SK-N-SH (cell line): ENCODE data around the gene PSPN. TPM values are rescaled to one million over a fixed set of nuclear protein-coding genes. Genes with fewer than 3 reads are reported as not detected.

Experiments used
- CTCF ChIA-PET: fragments of 300-600, 350-600 bp; formaldehyde crosslinking; extraction: SDS; loops from one replicate; lab custom pipeline; 2021; lab: Yijun Ruan, JAX
- POLR2A ChIA-PET: fragments of 350-600 bp; sonication (Branson Sonifier 250); formaldehyde crosslinking; extraction: SDS; loops from one replicate; lab custom pipeline; 2020; ENCODE audit warnings: antibody characterized with exemption, inconsistent platforms; lab: Yijun Ruan, JAX
- DNase-seq: peaks from one replicate; pipeline ENCODE4 v3.0.0; 2012
- H2AFZ ChIP-seq: fragments of 200-600 bp; sonication (generic); 2 replicates; pipeline ENCODE4 v1.8.1; 2016; ENCODE audit warnings: antibody characterized with exemption, mild to moderate bottlenecking, low read depth
- H3F3A ChIP-seq: fragments of 200-600 bp; sonication (generic); replicated peaks from 2 replicates; pipeline ENCODE3; 2016; ENCODE audit warnings: antibody characterized with exemption, mild to moderate bottlenecking; ENCODE audit not compliant: insufficient read depth
- H3K27ac ChIP-seq, 2 experiments: fragments of 200-500 bp in 1 of 2; fragments of 200-600 bp in 1 of 2; sonication (Bioruptor generic) in 1 of 2; sonication (generic), shearing (Covaris generic) in 1 of 2; 2 replicates each; pipeline versions ENCODE4 v1.5.1 to v1.6.1; 2014 to 2016; ENCODE audit warnings: low read depth in 2 of 2, inconsistent platforms in 1 of 2, low read length in 1 of 2, mild to moderate bottlenecking in 1 of 2, mixed read lengths in 1 of 2
- H3K27me3 ChIP-seq: fragments of 200-600 bp; sonication (generic), shearing (Covaris generic); 2 replicates; pipeline ENCODE4 v1.6.1; 2016; ENCODE audit warnings: mixed run types; ENCODE audit not compliant: insufficient read depth
- H3K36me3 ChIP-seq, 2 experiments: fragments of 200-500 bp in 1 of 2; fragments of 200-600 bp in 1 of 2; sonication (Bioruptor generic) in 1 of 2; sonication (generic) in 1 of 2; replicated peaks in 1 of 2; 2 replicates each; pipeline versions ENCODE3 to v1.5.1; 2014 to 2016; ENCODE audit warnings: low read length in 1 of 2, mild to moderate bottlenecking in 1 of 2; ENCODE audit not compliant: insufficient read depth in 2 of 2, control insufficient read depth in 1 of 2
- H3K4me1 ChIP-seq, 2 experiments: fragments of 200-500 bp in 1 of 2; fragments of 200-600 bp in 1 of 2; sonication (Bioruptor generic) in 1 of 2; sonication (generic), shearing (Covaris generic) in 1 of 2; 2 replicates each; pipeline versions ENCODE4 v1.5.1 to v1.6.1; 2014 to 2016; ENCODE audit warnings: low read depth in 1 of 2, low read length in 1 of 2, mixed run types in 1 of 2; ENCODE audit not compliant: insufficient read depth in 2 of 2, control insufficient read depth in 1 of 2
- H3K4me2 ChIP-seq: fragments of 200-600 bp; sonication (generic), shearing (Covaris generic); 2 replicates; pipeline ENCODE4 v1.6.1; 2017; ENCODE audit warnings: mixed run types
- H3K4me3 ChIP-seq, 2 experiments: fragments of 200-500 bp in 1 of 2; fragments of 200-600 bp in 1 of 2; sonication (Bioruptor generic) in 1 of 2; sonication (generic), shearing (Covaris generic) in 1 of 2; 2 replicates each; pipeline versions ENCODE4 v1.5.1 to v1.8.1; 2014 to 2016; ENCODE audit warnings: low read depth in 2 of 2, inconsistent platforms in 1 of 2, low read length in 1 of 2, mild to moderate bottlenecking in 1 of 2, mixed read lengths in 1 of 2, moderate library complexity in 1 of 2
- H3K79me2 ChIP-seq: fragments of 200-600 bp; sonication (generic); 2 replicates; pipeline ENCODE4 v1.8.1; 2017; ENCODE audit warnings: mild to moderate bottlenecking; ENCODE audit not compliant: insufficient read depth
- H3K9ac ChIP-seq: fragments of 200-600 bp; sonication (generic); 2 replicates; pipeline ENCODE4 v1.6.1; 2017; ENCODE audit warnings: mixed run types
- H3K9me2 ChIP-seq: fragments of 200-600 bp; sonication (generic); 2 replicates; pipeline ENCODE4 v1.6.1; 2017; ENCODE audit warnings: mixed run types
- H3K9me3 ChIP-seq: fragments of 200-600 bp; sonication (generic); 2 replicates; pipeline ENCODE4 v1.6.1; 2017; ENCODE audit warnings: mixed run types, mild to moderate bottlenecking, moderate library complexity
- H4K20me1 ChIP-seq: fragments of 200-600 bp; sonication (generic); 2 replicates; pipeline ENCODE4 v1.6.1; 2017; ENCODE audit warnings: mild to moderate bottlenecking, mixed run types; ENCODE audit not compliant: insufficient read depth
- CHD2 ChIP-seq: fragments of 150-350 bp; IDR thresholded peaks from 2 replicates; pipeline ENCODE4 v1.6.1; 2018; ENCODE audit warnings: low read length; ENCODE audit not compliant: partially characterized antibody
- ELF1 ChIP-seq: IDR thresholded peaks from 2 replicates; pipeline ENCODE4 v1.4.0; 2012
- EP300 ChIP-seq, 2 experiments: IDR thresholded peaks; 2 replicates each; pipeline versions ENCODE4 v1.4.0 to v1.6.1; 2012; ENCODE audit warnings: borderline replicate concordance in 1 of 2, low read depth in 1 of 2, low read length in 1 of 2
- FOSL2 ChIP-seq: IDR thresholded peaks from 2 replicates; pipeline ENCODE4 v1.4.0; 2012; ENCODE audit warnings: low read depth, mild to moderate bottlenecking, moderate library complexity, borderline replicate concordance
- FOXJ3 ChIP-seq: sonication (generic); formaldehyde crosslinking; IDR thresholded peaks from 2 replicates; pipeline ENCODE4 v1.5.1; 2020; ENCODE audit warnings: mild to moderate bottlenecking, missing genetic modification reagents
- FOXM1 ChIP-seq: IDR thresholded peaks from 2 replicates; pipeline ENCODE4 v1.4.0; 2012; ENCODE audit warnings: low read depth, mild to moderate bottlenecking
- JUND ChIP-seq: IDR thresholded peaks from 2 replicates; pipeline ENCODE4 v1.4.0; 2012
- MEF2A ChIP-seq: IDR thresholded peaks from 2 replicates; pipeline ENCODE4 v1.4.0; 2012; ENCODE audit warnings: low read depth, borderline replicate concordance
- RCOR1 ChIP-seq: fragments of 150-350 bp; IDR thresholded peaks from 2 replicates; pipeline ENCODE4 v1.6.1; 2017; ENCODE audit warnings: antibody characterized with exemption, low read length
- REST ChIP-seq: IDR thresholded peaks from 2 replicates; pipeline ENCODE4 v1.6.1; 2012; ENCODE audit warnings: mild to moderate bottlenecking, low read depth, low read length, moderate library complexity
- RFX5 ChIP-seq: IDR thresholded peaks from 2 replicates; pipeline ENCODE4 v1.6.1; 2012; ENCODE audit warnings: mild to moderate bottlenecking, improper control_type of control experiment, low read length
- SIN3A ChIP-seq: IDR thresholded peaks from 2 replicates; pipeline ENCODE4 v1.6.1; 2012; ENCODE audit warnings: low read depth, mild to moderate bottlenecking, low read length, moderate library complexity, borderline replicate concordance
- SMC3 ChIP-seq: IDR thresholded peaks from 2 replicates; pipeline ENCODE4 v1.6.1; 2012; ENCODE audit warnings: low read depth, low read length, improper control_type of control experiment
- TAF1 ChIP-seq: IDR thresholded peaks from 2 replicates; pipeline ENCODE4 v1.6.1; 2012; ENCODE audit warnings: low read depth, mild to moderate bottlenecking, low read length, moderate library complexity, borderline replicate concordance
- TCF12 ChIP-seq: IDR thresholded peaks from 2 replicates; pipeline ENCODE4 v1.4.0; 2012
- USF2 ChIP-seq: fragments of 150-350 bp; IDR thresholded peaks from 2 replicates; pipeline ENCODE4 v1.6.1; 2017; ENCODE audit warnings: antibody characterized with exemption, low read length, low read depth, borderline replicate concordance
- WGBS: methylation state at CpG from one replicate; pipeline ENCODE4 v1.1.6; 2017; ENCODE audit warnings: low lambda C conversion rate; 5-methylcytosine and 5-hydroxymethylcytosine counted together
- polyA plus RNA-seq, 3 experiments: library from polyadenylated mRNA; depleted of rRNA; stranded (reverse); fragments of >200 nt; gene quantifications; 2 replicates each; pipeline ENCODE4 v1.2.3, GENCODE V29; 2012
- TF ChIP-seq, protein P1 (sequence below): fragments of 200-600 bp; sonication (generic); IDR thresholded peaks from 2 replicates; pipeline ENCODE4 v1.6.1; 2017; ENCODE audit warnings: antibody characterized with exemption, mild to moderate bottlenecking, moderate library complexity
- TF ChIP-seq, protein P2 (sequence below): IDR thresholded peaks from 2 replicates; pipeline ENCODE4 v1.4.0; 2012; ENCODE audit warnings: low read depth, borderline replicate concordance

Gene PSPN
- polyA plus RNA-seq, 1 of the 3 experiments (the other 2 are of a cell fraction): 0.59 TPM

DNA sequence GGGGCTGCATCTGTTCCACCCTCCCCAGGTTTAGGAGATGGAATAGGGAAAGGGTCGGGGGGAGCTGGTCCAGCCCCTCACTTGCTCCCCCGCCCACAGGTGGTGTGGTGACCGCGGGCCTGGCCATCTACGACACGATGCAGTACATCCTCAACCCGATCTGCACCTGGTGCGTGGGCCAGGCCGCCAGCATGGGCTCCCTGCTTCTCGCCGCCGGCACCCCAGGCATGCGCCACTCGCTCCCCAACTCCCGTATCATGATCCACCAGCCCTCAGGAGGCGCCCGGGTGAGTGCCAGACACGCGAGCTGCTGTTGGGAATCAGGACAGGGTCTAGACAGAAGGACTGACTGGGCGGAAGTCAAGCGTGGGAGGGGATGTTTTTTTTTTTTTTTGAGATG lies 11.4 kb downstream of the PSPN start:
- H3K4me2 ChIP-seq: no peak overlapping the region
- H3K4me3 ChIP-seq: no peak overlapping the region
- H3K79me2 ChIP-seq: peaks cover 26% of the 10 kb centered on the region
- POLR2A ChIA-PET: no interaction called here
- no peaks in the 10 kb centered on the region for H3K27me3 ChIP-seq
- H3K27ac ChIP-seq: no peak overlapping the region
- H3K36me3 ChIP-seq: peaks cover 15 to 31% of the 10 kb centered on the region in 2 experiments
- no peak overlapping the region for H3K9ac ChIP-seq
- no peaks in the 10 kb centered on the region for H4K20me1 ChIP-seq
- no peak for TF ChIP-seq TAF1
- TF ChIP-seq EP300 (IDR thresholded peaks at IDR 0.05; ENCODE audit: borderline replicate concordance in 1 of 2, low read depth in 1 of 2, low read length in 1 of 2): no peak
- TF ChIP-seq USF2: no peak
- TF ChIP-seq REST: no peak
- TF ChIP-seq FOXJ3: no peak
- no peak for TF ChIP-seq JUND
- TF ChIP-seq CHD2: no peak
- no peak for TF ChIP-seq FOXM1
- no peak for TF ChIP-seq RFX5
- TF ChIP-seq ELF1: no peak
- no peak for TF ChIP-seq FOSL2
- TF ChIP-seq RCOR1: no peak
- no peak for TF ChIP-seq MEF2A
- TF ChIP-seq TCF12: no peak
- TF ChIP-seq SIN3A: no peak
- TF ChIP-seq, protein P1, sequence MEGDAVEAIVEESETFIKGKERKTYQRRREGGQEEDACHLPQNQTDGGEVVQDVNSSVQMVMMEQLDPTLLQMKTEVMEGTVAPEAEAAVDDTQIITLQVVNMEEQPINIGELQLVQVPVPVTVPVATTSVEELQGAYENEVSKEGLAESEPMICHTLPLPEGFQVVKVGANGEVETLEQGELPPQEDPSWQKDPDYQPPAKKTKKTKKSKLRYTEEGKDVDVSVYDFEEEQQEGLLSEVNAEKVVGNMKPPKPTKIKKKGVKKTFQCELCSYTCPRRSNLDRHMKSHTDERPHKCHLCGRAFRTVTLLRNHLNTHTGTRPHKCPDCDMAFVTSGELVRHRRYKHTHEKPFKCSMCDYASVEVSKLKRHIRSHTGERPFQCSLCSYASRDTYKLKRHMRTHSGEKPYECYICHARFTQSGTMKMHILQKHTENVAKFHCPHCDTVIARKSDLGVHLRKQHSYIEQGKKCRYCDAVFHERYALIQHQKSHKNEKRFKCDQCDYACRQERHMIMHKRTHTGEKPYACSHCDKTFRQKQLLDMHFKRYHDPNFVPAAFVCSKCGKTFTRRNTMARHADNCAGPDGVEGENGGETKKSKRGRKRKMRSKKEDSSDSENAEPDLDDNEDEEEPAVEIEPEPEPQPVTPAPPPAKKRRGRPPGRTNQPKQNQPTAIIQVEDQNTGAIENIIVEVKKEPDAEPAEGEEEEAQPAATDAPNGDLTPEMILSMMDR: no peak
- no peak for TF ChIP-seq SMC3
- TF ChIP-seq, protein P2, sequence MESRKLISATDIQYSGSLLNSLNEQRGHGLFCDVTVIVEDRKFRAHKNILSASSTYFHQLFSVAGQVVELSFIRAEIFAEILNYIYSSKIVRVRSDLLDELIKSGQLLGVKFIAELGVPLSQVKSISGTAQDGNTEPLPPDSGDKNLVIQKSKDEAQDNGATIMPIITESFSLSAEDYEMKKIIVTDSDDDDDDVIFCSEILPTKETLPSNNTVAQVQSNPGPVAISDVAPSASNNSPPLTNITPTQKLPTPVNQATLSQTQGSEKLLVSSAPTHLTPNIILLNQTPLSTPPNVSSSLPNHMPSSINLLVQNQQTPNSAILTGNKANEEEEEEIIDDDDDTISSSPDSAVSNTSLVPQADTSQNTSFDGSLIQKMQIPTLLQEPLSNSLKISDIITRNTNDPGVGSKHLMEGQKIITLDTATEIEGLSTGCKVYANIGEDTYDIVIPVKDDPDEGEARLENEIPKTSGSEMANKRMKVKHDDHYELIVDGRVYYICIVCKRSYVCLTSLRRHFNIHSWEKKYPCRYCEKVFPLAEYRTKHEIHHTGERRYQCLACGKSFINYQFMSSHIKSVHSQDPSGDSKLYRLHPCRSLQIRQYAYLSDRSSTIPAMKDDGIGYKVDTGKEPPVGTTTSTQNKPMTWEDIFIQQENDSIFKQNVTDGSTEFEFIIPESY: no peak
- H3K9me2 ChIP-seq: no peaks in the 10 kb centered on the region
- CTCF ChIA-PET: interaction anchor here (1.0 to 1.6 kb wide), 3 partner anchors 8 to 90 kb away, joined by 3 to 4 read pairs (median 4); partner anchors contain the start of gene ALKBH7
- 97% methylated on average over 14 of the region's 21 CpGs for WGBS
- H3K4me1 ChIP-seq: peaks cover 4 to 8% of the 10 kb centered on the region in 2 experiments; a peak in 1 of 4 replicates
- H3K9me3 ChIP-seq: no peaks in the 10 kb centered on the region
- no peak for DNase-seq
- H3F3A ChIP-seq: no peaks in the 10 kb centered on the region
- no peak overlapping the region for H2AFZ ChIP-seq
